Lower leg skin (tissue), 4 donors: ENCODE data around the gene CFAP92. TPM values are rescaled to one million over a fixed set of nuclear protein-coding genes. Genes with fewer than 3 reads are reported as not detected.
A peak's percentile ranks its signal among the peaks of the same experiment; 100 is the strongest.

Source experiments
- DNase-seq, 2 donors: peaks; one replicate each; pipeline ENCODE4 v3.0.0-alpha.2; 2019; ENCODE audit warnings: low spot score in 2 of 2
- H3K4me3 ChIP-seq: fragments of 200-600 bp; sonication (generic); 2 replicates; pipeline ENCODE4 v1.5.1; 2017; ENCODE audit warnings: mild to moderate bottlenecking, low read depth; ENCODE audit not compliant: poor library complexity, severe bottlenecking
- POLR2A ChIP-seq, 2 donors: fragments of 450-650 bp; IDR thresholded peaks; one replicate each; pipeline ENCODE4 v1.6.1; 2016 to 2017; ENCODE audit warnings: antibody characterized with exemption in 2 of 2, mild to moderate bottlenecking in 1 of 2, moderate library complexity in 1 of 2
- WGBS, 2 donors: methylation state at CpG; one replicate each; pipeline ENCODE4 v1.1.5; 2018; 5-methylcytosine and 5-hydroxymethylcytosine counted together
- intact Hi-C: fragments of 100-400 bp; cut with DNase I; formaldehyde crosslinking; loops from one replicate; pipeline ENCODE4 v1.15.0; 2023; ENCODE audit warnings: low total_unique reads
- total RNA-seq, 4 donors: library from RNA; depleted of rRNA; stranded (reverse); fragments of >200 nt; gene quantifications; one replicate each; pipeline ENCODE4 v1.1.0, GENCODE V29; 2016
- TF ChIP-seq, protein P1 (sequence below), 3 donors: fragments of 450-650 bp; IDR thresholded peaks; one replicate each; pipeline ENCODE4 v1.5.1; 2016; ENCODE audit warnings: antibody characterized with exemption in 3 of 3, mild to moderate bottlenecking in 3 of 3, moderate library complexity in 2 of 3

The CFAP92 gene
- total RNA-seq, 4 donors from 2014 or later, result 0.19 to 0.59 (median 0.25) TPM

DNA sequence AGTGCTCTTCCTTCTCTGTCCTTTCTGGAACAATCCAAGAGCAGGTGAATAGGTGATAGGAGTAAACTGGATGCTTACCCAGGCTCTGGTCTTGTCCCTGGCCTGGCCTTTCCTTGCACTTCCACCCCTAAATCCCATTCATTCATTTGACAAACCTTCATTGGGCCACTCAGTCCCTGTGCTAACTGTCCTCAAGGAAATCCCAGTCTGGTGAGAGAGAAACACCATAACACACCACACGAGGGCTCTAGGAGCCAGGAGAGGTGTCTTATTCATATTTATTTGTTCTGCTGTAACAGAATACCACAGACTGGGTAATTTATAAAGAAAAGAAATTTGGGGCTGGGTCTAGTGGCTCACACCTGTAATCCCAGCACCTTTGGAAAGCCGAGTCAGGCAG lies 30.0 kb upstream of the CFAP92 start:
- intact Hi-C loops, result no loop called here
- no peak overlapping the region for H3K4me3 ChIP-seq
- no peak for DNase-seq
- TF ChIP-seq POLR2A (IDR thresholded peaks at IDR 0.05), result no peak
- 86 to 95% methylated on average over 2 of the region's 2 CpGs for WGBS, 2 donors

DNA sequence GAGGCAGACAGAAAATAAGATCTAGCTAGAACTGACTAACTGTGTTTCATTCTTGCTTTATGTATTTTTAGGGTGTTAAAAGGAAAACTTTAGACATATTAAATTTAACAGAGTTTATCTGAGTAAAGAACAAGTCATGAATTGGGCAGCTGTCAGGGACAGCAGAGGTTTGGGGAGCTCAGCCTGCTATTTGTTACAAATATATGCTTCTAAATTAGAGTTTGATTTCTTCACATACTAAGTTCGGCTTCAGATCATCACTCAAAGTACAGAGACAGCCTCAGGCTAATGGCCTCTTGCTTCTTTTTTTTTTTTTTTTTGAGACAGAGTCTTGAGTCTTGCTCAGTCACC lies 29.1 kb upstream of the CFAP92 start:
- 52 to 58% methylated on average over 1 of the region's 1 CpG for WGBS, 2 donors
- no peak for DNase-seq

DNA sequence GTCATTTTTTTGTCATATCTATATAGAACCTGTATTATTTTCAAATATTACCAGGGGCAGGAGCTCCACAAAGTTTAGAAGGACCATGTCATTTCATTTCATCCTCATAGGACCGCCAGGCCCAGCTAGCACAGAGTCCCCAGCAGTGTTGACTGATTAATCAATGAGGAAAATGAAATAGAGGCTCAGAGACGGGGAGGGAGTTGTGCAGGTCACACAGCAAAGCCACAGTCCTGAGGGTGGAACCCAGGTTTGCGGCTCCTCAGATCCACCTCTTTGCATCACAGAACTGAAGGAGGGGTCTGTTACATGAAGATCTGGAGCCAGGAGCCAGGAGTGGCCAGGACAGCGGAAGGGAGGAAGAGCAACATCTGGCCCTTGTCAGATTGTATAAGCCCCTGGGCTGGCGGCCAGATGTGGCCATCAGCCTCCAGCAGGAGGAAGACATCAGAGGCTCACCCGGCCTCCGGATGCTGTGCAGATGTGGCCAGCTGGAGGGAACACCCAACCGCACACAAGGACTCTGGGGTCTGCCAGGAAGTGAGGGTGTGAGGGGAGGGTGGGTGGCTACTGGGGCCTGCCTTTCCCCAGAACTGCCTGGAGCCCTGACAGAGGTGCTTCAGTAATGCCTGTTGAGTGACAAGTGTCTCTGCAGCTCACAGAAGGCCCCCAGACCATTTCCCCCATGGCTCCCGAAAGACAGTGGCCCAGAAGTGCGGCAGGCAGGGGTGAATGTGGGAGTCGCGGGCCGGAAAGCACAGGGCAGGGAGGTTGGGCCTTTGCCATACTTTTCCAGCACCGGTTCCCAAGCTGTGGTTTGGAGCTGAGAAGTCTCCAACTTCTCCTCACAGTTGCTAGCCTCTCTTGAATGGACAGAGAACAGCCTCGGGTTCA lies 28.5 kb upstream of the CFAP92 start:
- TF ChIP-seq, protein P1, sequence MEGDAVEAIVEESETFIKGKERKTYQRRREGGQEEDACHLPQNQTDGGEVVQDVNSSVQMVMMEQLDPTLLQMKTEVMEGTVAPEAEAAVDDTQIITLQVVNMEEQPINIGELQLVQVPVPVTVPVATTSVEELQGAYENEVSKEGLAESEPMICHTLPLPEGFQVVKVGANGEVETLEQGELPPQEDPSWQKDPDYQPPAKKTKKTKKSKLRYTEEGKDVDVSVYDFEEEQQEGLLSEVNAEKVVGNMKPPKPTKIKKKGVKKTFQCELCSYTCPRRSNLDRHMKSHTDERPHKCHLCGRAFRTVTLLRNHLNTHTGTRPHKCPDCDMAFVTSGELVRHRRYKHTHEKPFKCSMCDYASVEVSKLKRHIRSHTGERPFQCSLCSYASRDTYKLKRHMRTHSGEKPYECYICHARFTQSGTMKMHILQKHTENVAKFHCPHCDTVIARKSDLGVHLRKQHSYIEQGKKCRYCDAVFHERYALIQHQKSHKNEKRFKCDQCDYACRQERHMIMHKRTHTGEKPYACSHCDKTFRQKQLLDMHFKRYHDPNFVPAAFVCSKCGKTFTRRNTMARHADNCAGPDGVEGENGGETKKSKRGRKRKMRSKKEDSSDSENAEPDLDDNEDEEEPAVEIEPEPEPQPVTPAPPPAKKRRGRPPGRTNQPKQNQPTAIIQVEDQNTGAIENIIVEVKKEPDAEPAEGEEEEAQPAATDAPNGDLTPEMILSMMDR (IDR thresholded peaks at IDR 0.05), result no peak
- TF ChIP-seq POLR2A (IDR thresholded peaks at IDR 0.05), result no peak
- intact Hi-C loops, result no loop called here
- H3K4me3 ChIP-seq, result no peak overlapping the region
- WGBS, 2 donors, result 57 to 61% methylated on average over 15 of the region's 15 CpGs
- DNase-seq, result peak in 1 of 2 donors; percentile 93

More for the DNA sequence above, 29.1 kb upstream of the CFAP92 start:
- no peak for TF ChIP-seq POLR2A (IDR thresholded peaks at IDR 0.05)
- TF ChIP-seq, protein P1 (IDR thresholded peaks at IDR 0.05), result no peak
- no peak overlapping the region for H3K4me3 ChIP-seq
- intact Hi-C loops, result no loop called here

DNA sequence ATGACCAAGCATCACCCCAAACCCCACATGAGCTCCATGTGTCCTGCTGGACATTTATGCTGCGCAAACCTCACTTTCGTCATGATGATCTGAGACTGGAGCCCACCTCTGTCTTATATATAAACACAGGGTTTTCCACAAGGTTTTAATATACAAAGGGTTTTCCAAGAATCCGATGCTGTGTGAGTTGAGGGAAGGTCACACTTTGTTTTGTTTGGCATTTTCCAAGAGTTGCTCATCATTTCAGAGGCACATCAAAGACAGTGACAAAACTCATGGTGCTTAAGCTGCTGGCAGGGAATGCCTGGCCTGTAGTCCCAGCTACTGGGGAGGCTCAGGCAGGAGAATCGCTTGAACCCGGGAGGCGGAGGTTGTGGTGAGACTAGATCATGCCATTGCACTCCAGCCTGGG lies 27.3 kb upstream of the CFAP92 start:
- H3K4me3 ChIP-seq, result no peak overlapping the region
- no peak for DNase-seq
- intact Hi-C loops, result no loop called here
- no peak for TF ChIP-seq POLR2A (IDR thresholded peaks at IDR 0.05)
- TF ChIP-seq, protein P1 (IDR thresholded peaks at IDR 0.05), result no peak
- 64 to 70% methylated on average over 6 of the region's 6 CpGs for WGBS, 2 donors

DNA sequence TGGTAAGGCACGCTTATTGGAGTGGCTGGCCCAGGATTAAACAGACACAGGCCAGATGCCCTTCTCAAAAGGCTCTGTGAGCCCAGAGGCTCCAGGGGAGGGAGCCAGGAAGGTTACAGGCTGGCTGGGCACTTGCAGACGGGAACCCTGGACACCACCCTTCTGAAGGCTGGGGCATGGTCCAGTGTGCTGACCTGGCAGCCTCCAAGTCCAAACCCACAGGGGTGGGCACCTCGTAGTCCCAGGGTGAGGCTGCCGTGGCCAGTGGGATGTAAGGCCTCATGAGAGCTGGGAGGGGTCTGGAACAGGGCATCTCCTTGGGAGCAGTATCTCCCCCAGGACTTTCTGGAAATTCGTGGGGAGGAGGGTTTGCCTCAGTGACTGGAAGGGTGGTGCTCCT lies 26.8 kb upstream of the CFAP92 start:
- TF ChIP-seq POLR2A (IDR thresholded peaks at IDR 0.05), result no peak
- TF ChIP-seq, protein P1 (IDR thresholded peaks at IDR 0.05), result no peak
- H3K4me3 ChIP-seq, result no peak overlapping the region
- intact Hi-C loops, result no loop called here
- DNase-seq, result no peak
- 47 to 62% methylated on average over 5 of the region's 5 CpGs for WGBS, 2 donors

DNA sequence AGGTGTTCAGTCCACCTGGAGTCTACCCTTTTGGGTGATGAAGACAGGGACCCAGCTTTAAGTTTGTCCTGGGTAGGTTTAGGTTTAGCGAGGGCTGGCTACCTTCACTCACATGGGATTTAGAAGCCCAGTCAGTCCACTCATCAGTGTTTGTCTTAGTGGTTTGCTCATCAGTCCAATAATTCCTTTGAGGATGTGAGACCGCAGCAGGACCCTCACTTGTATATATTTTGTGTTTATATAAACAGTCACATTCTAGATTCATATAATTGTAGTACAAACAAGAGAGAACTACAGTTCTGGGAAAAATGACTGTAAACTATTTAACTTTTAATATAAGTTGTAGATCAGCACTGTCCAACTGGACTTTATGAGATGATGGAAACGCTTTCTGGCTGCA lies 25.4 kb upstream of the CFAP92 start:
- DNase-seq, result no peak
- intact Hi-C loops, result no loop called here
- TF ChIP-seq, protein P1 (IDR thresholded peaks at IDR 0.05), result no peak
- TF ChIP-seq POLR2A (IDR thresholded peaks at IDR 0.05), result no peak
- 93 to 96% methylated on average over 3 of the region's 3 CpGs for WGBS, 2 donors
- no peak overlapping the region for H3K4me3 ChIP-seq
